GM12891 (cell line): ENCODE data around the gene APLP1.

ENCODE experiments used
- PAX5 ChIP-seq: IDR thresholded peaks from 2 replicates; pipeline ENCODE4 v1.6.1; 2011; ENCODE audit warnings: low read length, moderate library complexity, mild to moderate bottlenecking; ENCODE audit not compliant: insufficient read depth, severe bottlenecking
- POLR2A ChIP-seq: IDR thresholded peaks from 2 replicates; pipeline ENCODE4 v1.6.1; 2011; ENCODE audit warnings: low read depth, low read length, control low read depth
- TAF1 ChIP-seq: IDR thresholded peaks from 2 replicates; pipeline ENCODE4 v1.6.1; 2011; ENCODE audit warnings: low read depth, low read length, control low read depth

- no peak for TF ChIP-seq TAF1
- TF ChIP-seq PAX5: no peak
- TF ChIP-seq POLR2A: no peak
These were observed 29.5 kb downstream of the APLP1 start for GRCh38 chr19:35897706-35898451.
